CD8-positive, alpha-beta memory T cell (primary cell): Measurements from ENCODE around the gene GFM1. TPM values are rescaled to one million over a fixed set of nuclear protein-coding genes. Genes with fewer than 3 reads are reported as not detected.

Source experiments
- CTCF ChIA-PET: fragments of 350-600 bp; sonication (Branson Sonifier 250); formaldehyde crosslinking; loops from one replicate; lab custom pipeline; 2021; ENCODE audit warnings: antibody characterized with exemption; lab: Charles Lee
- POLR2A ChIA-PET: fragments of 350-600 bp; sonication (Branson Sonifier 250); formaldehyde crosslinking; loops from one replicate; lab custom pipeline; 2021; ENCODE audit warnings: antibody characterized with exemption; lab: Charles Lee
- DNase-seq, 5 donors: peaks; one replicate each; pipeline versions ENCODE4 v3.0.0 to v3.0.0-alpha.2; 2020 to 2022; ENCODE audit warnings: mixed read lengths in 1 of 5
- H3K27ac ChIP-seq: one replicate; pipeline ENCODE4 v1.7.0; 2013; ENCODE audit warnings: low read depth, mild to moderate bottlenecking, low read length, moderate library complexity
- H3K27me3 ChIP-seq: 2 replicates; pipeline ENCODE4 v1.7.0; 2013; ENCODE audit warnings: low read length, mild to moderate bottlenecking; ENCODE audit not compliant: insufficient read depth, poor library complexity, severe bottlenecking
- H3K36me3 ChIP-seq: 2 replicates; pipeline ENCODE4 v1.7.0; 2013; ENCODE audit warnings: mild to moderate bottlenecking, low read length, moderate library complexity; ENCODE audit not compliant: insufficient read depth
- H3K4me1 ChIP-seq: 2 replicates; pipeline ENCODE4 v1.7.0; 2013; ENCODE audit warnings: mild to moderate bottlenecking, low read length, moderate library complexity; ENCODE audit not compliant: insufficient read depth
- H3K4me3 ChIP-seq: 2 replicates; pipeline ENCODE4 v1.7.0; 2013; ENCODE audit warnings: mild to moderate bottlenecking, low read length
- H3K9me3 ChIP-seq: 2 replicates; pipeline ENCODE4 v1.7.0; 2013; ENCODE audit warnings: mild to moderate bottlenecking, low read length
- H3K27ac Mint-ChIP-seq, 8 donors: one replicate each; pipeline ENCODE4 v1.8.0; 2020 to 2021; ENCODE audit warnings: mixed read lengths in 8 of 8, mild to moderate bottlenecking in 6 of 8, inconsistent platforms in 3 of 8, moderate library complexity in 3 of 8
- H3K27me3 Mint-ChIP-seq, 2 donors: one replicate each; pipeline ENCODE4 v1.8.0; 2020 to 2021; ENCODE audit warnings: mixed read lengths in 2 of 2, mild to moderate bottlenecking in 1 of 2, moderate library complexity in 1 of 2
- H3K36me3 Mint-ChIP-seq, 3 donors: one replicate each; pipeline ENCODE4 v1.8.0; 2020 to 2021; ENCODE audit warnings: mixed read lengths in 3 of 3, inconsistent platforms in 1 of 3, mild to moderate bottlenecking in 1 of 3
- H3K4me1 Mint-ChIP-seq, 3 donors: one replicate each; pipeline ENCODE4 v1.8.0; 2020 to 2021; ENCODE audit warnings: mixed read lengths in 3 of 3, inconsistent platforms in 1 of 3, mild to moderate bottlenecking in 1 of 3
- H3K4me3 Mint-ChIP-seq, 7 donors: one replicate each; pipeline ENCODE4 v1.8.0; 2020 to 2021; ENCODE audit warnings: mixed read lengths in 7 of 7, mild to moderate bottlenecking in 6 of 7, moderate library complexity in 4 of 7, inconsistent platforms in 2 of 7
- H3K9me3 Mint-ChIP-seq, 5 donors: one replicate each; pipeline ENCODE4 v1.8.0; 2020 to 2022; ENCODE audit warnings: mixed read lengths in 5 of 5, mild to moderate bottlenecking in 3 of 5, moderate library complexity in 2 of 5, inconsistent platforms in 1 of 5
- polyA plus RNA-seq: library from polyadenylated mRNA; unstranded; fragments of 300-500 nt; fragmentation: Illumina TruSeq; gene quantifications from one replicate; pipeline ENCODE4 v1.2.3, GENCODE V29; 2021
- total RNA-seq, 2 experiments: library from RNA; stranded (reverse); gene quantifications; one replicate each; pipeline ENCODE4 v1.2.3, GENCODE V29; 2021

GFM1 gene
- total RNA-seq (10 to 100 TPM; 91.2 to 99.9 TPM), polyA plus RNA-seq (31.7 TPM)

- CTCF ChIA-PET = interaction anchor here (0.7 to 3.2 kb wide), 18 partner anchors 10 to 1805 kb away, joined by 3 to 28 read pairs (median 4); partner anchors contain the start of genes LXN, MFSD1, MLF1 and TRIM59
- POLR2A ChIA-PET = interaction anchor here (0.8 to 1.1 kb wide), 3 partner anchors 15 to 157 kb away, joined by 3 to 5 read pairs (median 3); partner anchors contain the start of gene MFSD1
Observed at GRCh38 chr3:158644345-158644908, at the start of gene GFM1. TSS of gene GFM1 (plus strand) at chr3:158644527. CDS start at chr3:158644635, 108 bp downstream.

GRCh38 chr3:158600787-158601186 is 43.5 kb upstream of the GFM1 start:
- H3K9me3 Mint-ChIP-seq = no peaks in the 10 kb centered on the region
- H3K4me1 Mint-ChIP-seq = no peaks in the 10 kb centered on the region
- no peak for DNase-seq
- H3K27ac ChIP-seq = no peak overlapping the region
- CTCF ChIA-PET = no interaction called here
- H3K27me3 Mint-ChIP-seq = peaks cover 0 to 3% of the 10 kb centered on the region in 2 donors
- no peaks in the 10 kb centered on the region for H3K36me3 Mint-ChIP-seq
- no peak overlapping the region for H3K4me3 ChIP-seq
- H3K27ac Mint-ChIP-seq = no peak overlapping the region
- POLR2A ChIA-PET = no interaction called here
- H3K36me3 ChIP-seq = no peaks in the 10 kb centered on the region
- H3K4me3 Mint-ChIP-seq = no peak overlapping the region
- H3K27me3 ChIP-seq = no peaks in the 10 kb centered on the region
- H3K9me3 ChIP-seq = no peaks in the 10 kb centered on the region
- no peaks in the 10 kb centered on the region for H3K4me1 ChIP-seq

More at GRCh38 chr3:158644345-158644908, at the start of gene GFM1:
- Histone ChIP-seq H3K27me3 (no peaks in the 10 kb centered on the region), H3K27ac (peak within 1 kb of the TSS; percentile 70), H3K4me3 (peak within 1 kb of the TSS; percentile 80), H3K4me1 (peaks cover 14% of the 10 kb centered on the region), H3K36me3 (peaks cover 10% of the 10 kb centered on the region), H3K9me3 (no peaks in the 10 kb centered on the region)
- H3K4me1 Mint-ChIP-seq = peaks cover 49 to 75% (median 70%) of the 10 kb centered on the region in 3 donors
- H3K4me3 Mint-ChIP-seq = peak within 1 kb of the TSS; percentile 84 to 99 (median 95)
- H3K27me3 Mint-ChIP-seq = no peaks in the 10 kb centered on the region
- H3K27ac Mint-ChIP-seq = peak within 1 kb of the TSS; percentile 15 to 96 (median 92)
- H3K36me3 Mint-ChIP-seq = peaks cover 0 to 37% (median 6%) of the 10 kb centered on the region in 3 donors
- no peaks in the 10 kb centered on the region for H3K9me3 Mint-ChIP-seq
- peak; percentile 82 to 92 (median 88) for DNase-seq

GRCh38 chr3:158602227-158602626 is 42.1 kb upstream of the GFM1 start:
- Histone ChIP-seq H3K4me3 (no peak overlapping the region), H3K4me1 (no peaks in the 10 kb centered on the region), H3K36me3 (no peaks in the 10 kb centered on the region), H3K9me3 (no peaks in the 10 kb centered on the region), H3K27me3 (no peaks in the 10 kb centered on the region), H3K27ac (no peak overlapping the region)
- ChIA-PET CTCF (no interaction called here), POLR2A (no interaction called here)
- no peaks in the 10 kb centered on the region for H3K9me3 Mint-ChIP-seq
- no peak overlapping the region for H3K4me3 Mint-ChIP-seq
- no peak for DNase-seq
- H3K36me3 Mint-ChIP-seq = no peaks in the 10 kb centered on the region
- H3K4me1 Mint-ChIP-seq = no peaks in the 10 kb centered on the region
- peaks cover 0 to 3% of the 10 kb centered on the region in 2 donors for H3K27me3 Mint-ChIP-seq
- H3K27ac Mint-ChIP-seq = no peak overlapping the region

GRCh38 chr3:158617982-158618875 is 26.1 kb upstream of the GFM1 start:
- ChIA-PET CTCF (no interaction called here), POLR2A (no interaction called here)
- Histone ChIP-seq H3K9me3 (no peaks in the 10 kb centered on the region), H3K4me1 (no peaks in the 10 kb centered on the region), H3K36me3 (no peaks in the 10 kb centered on the region), H3K27me3 (no peaks in the 10 kb centered on the region), H3K4me3 (no peak overlapping the region), H3K27ac (no peak overlapping the region)
- Mint-ChIP-seq H3K4me1 (no peaks in the 10 kb centered on the region), H3K27me3 (peaks cover 16 to 38% of the 10 kb centered on the region in 2 donors), H3K4me3 (no peak overlapping the region), H3K9me3 (peaks cover 16 to 37% (median 21%) of the 10 kb centered on the region in 5 donors), H3K27ac (no peak overlapping the region), H3K36me3 (peaks cover 0 to 4% (median 2%) of the 10 kb centered on the region in 3 donors)
- no peak for DNase-seq

GRCh38 chr3:158625881-158626280 is 18.4 kb upstream of the GFM1 start:
- H3K4me1 ChIP-seq = no peaks in the 10 kb centered on the region
- no peak overlapping the region for H3K27ac Mint-ChIP-seq
- no peaks in the 10 kb centered on the region for H3K36me3 ChIP-seq
- DNase-seq = no peak
- no peak overlapping the region for H3K4me3 ChIP-seq
- H3K27ac ChIP-seq = no peak overlapping the region
- H3K27me3 Mint-ChIP-seq = peaks cover 11 to 42% of the 10 kb centered on the region in 2 donors
- H3K27me3 ChIP-seq = no peaks in the 10 kb centered on the region
- ChIA-PET POLR2A (no interaction called here), CTCF (no interaction called here)
- no peaks in the 10 kb centered on the region for H3K9me3 ChIP-seq
- peaks cover 0 to 10% (median 3%) of the 10 kb centered on the region in 5 donors for H3K9me3 Mint-ChIP-seq
- H3K36me3 Mint-ChIP-seq = peaks cover 0 to 4% (median 2%) of the 10 kb centered on the region in 3 donors
- no peak overlapping the region for H3K4me3 Mint-ChIP-seq
- no peaks in the 10 kb centered on the region for H3K4me1 Mint-ChIP-seq

GRCh38 chr3:158631981-158632380 is 12.3 kb upstream of the GFM1 start:
- H3K4me3 ChIP-seq = no peak overlapping the region
- Mint-ChIP-seq H3K27ac (no peak overlapping the region), H3K27me3 (peaks cover 10 to 46% of the 10 kb centered on the region in 2 donors), H3K36me3 (no peaks in the 10 kb centered on the region), H3K4me1 (no peaks in the 10 kb centered on the region), H3K9me3 (peaks cover 0 to 2% (median 0%) of the 10 kb centered on the region in 5 donors), H3K4me3 (no peak overlapping the region)
- H3K27ac ChIP-seq = no peak overlapping the region
- no peaks in the 10 kb centered on the region for H3K27me3 ChIP-seq
- ChIA-PET CTCF (no interaction called here), POLR2A (interaction anchor here (0.7 kb wide), 1 partner anchor 17 kb away, joined by 6 read pairs; no protein-coding TSS in a partner anchor)
- no peaks in the 10 kb centered on the region for H3K36me3 ChIP-seq
- no peaks in the 10 kb centered on the region for H3K4me1 ChIP-seq
- no peak for DNase-seq
- no peaks in the 10 kb centered on the region for H3K9me3 ChIP-seq

- ChIA-PET POLR2A (no interaction called here), CTCF (no interaction called here)
- Mint-ChIP-seq H3K27me3 (no peaks in the 10 kb centered on the region), H3K4me3 (no peak overlapping the region), H3K4me1 (peaks cover 26 to 45% (median 43%) of the 10 kb centered on the region in 3 donors), H3K9me3 (no peaks in the 10 kb centered on the region), H3K27ac (peak overlapping the region in 2 of 8 donors; percentile 33 to 36), H3K36me3 (peaks cover 0 to 5% (median 0%) of the 10 kb centered on the region in 3 donors)
- H3K9me3 ChIP-seq = no peaks in the 10 kb centered on the region
- no peaks in the 10 kb centered on the region for H3K36me3 ChIP-seq
- no peak overlapping the region for H3K4me3 ChIP-seq
- H3K27me3 ChIP-seq = no peaks in the 10 kb centered on the region
- DNase-seq = no peak
- no peak overlapping the region for H3K27ac ChIP-seq
- peaks cover 4% of the 10 kb centered on the region for H3K4me1 ChIP-seq
Observed at GRCh38 chr3:158640646-158641045, 3.7 kb upstream of the GFM1 start.
